ENCODE results near the gene PAPOLB.

The PAPOLB gene

GRCh38 chr7:4856336-4857057, 5.3 kb downstream of the PAPOLB start:
- DNase-seq (ENCODE audit: low spot score): no peak
- in situ Hi-C loops (cut with MboI; ENCODE audit: low pct_unique_long_range_greater_than_20kb, low sequenced_read_pairs, unreplicated experiment): no loop called here
- no peak for TF ChIP-seq CTCF (IDR thresholded peaks at IDR 0.05; ENCODE audit: extremely low read depth, insufficient read depth, missing control alignments)

GRCh38 chr7:4854916-4855315, 6.9 kb downstream of the PAPOLB start:
- TF ChIP-seq CTCF (IDR thresholded peaks at IDR 0.05; ENCODE audit: extremely low read depth, insufficient read depth, missing control alignments): no peak
- in situ Hi-C loops (cut with MboI; ENCODE audit: low pct_unique_long_range_greater_than_20kb, low sequenced_read_pairs, unreplicated experiment): no loop called here
- DNase-seq (ENCODE audit: low spot score): no peak

- TF ChIP-seq CTCF (IDR thresholded peaks at IDR 0.05; ENCODE audit: extremely low read depth, insufficient read depth, missing control alignments): no peak
- in situ Hi-C loops (cut with MboI; ENCODE audit: low pct_unique_long_range_greater_than_20kb, low sequenced_read_pairs, unreplicated experiment): no loop called here
- DNase-seq (ENCODE audit: low spot score): no peak
Measured at GRCh38 chr7:4851459-4852422, 10.1 kb downstream of the PAPOLB start.

- in situ Hi-C loops (cut with MboI; ENCODE audit: low pct_unique_long_range_greater_than_20kb, low sequenced_read_pairs, unreplicated experiment): no loop called here
- TF ChIP-seq CTCF (IDR thresholded peaks at IDR 0.05; ENCODE audit: extremely low read depth, insufficient read depth, missing control alignments): no peak
- DNase-seq (ENCODE audit: low spot score): no peak
Measured at GRCh38 chr7:4850262-4850795, 11.5 kb downstream of the PAPOLB start.

- in situ Hi-C loops (cut with MboI; ENCODE audit: low pct_unique_long_range_greater_than_20kb, low sequenced_read_pairs, unreplicated experiment): loop anchor here (25.0 kb wide), 1 partner anchor 238 kb away; no protein-coding TSS in a partner anchor
- peak; percentile 38 for TF ChIP-seq CTCF (IDR thresholded peaks at IDR 0.05; ENCODE audit: extremely low read depth, insufficient read depth, missing control alignments)
- peak; percentile 58 for DNase-seq (ENCODE audit: low spot score)
Measured at GRCh38 chr7:4849390-4849789, 12.4 kb downstream of the PAPOLB start.

- TF ChIP-seq CTCF (IDR thresholded peaks at IDR 0.05; ENCODE audit: extremely low read depth, insufficient read depth, missing control alignments): peak; percentile 7
- no peak for DNase-seq (ENCODE audit: low spot score)
- in situ Hi-C loops (cut with MboI; ENCODE audit: low pct_unique_long_range_greater_than_20kb, low sequenced_read_pairs, unreplicated experiment): loop anchor here (25.0 kb wide), 1 partner anchor 242 kb away; no protein-coding TSS in a partner anchor
Measured at GRCh38 chr7:4845740-4846142, 16.1 kb downstream of the PAPOLB start.
